HepG2 (cell line): ENCODE results near the gene RNU1-2. TPM values are rescaled to one million over a fixed set of nuclear protein-coding genes. Genes with fewer than 3 reads are reported as not detected.

Source experiments
- ATAC-seq: fragments of 200-7000 bp; cut with Tn5 transposase; 3 replicates; pipeline ENCODE4 v1.9.1; 2020; ENCODE audit warnings: mild to moderate bottlenecking, moderate library complexity
- BruUV-seq: library from RNA; stranded (reverse); fragments of 400-500 nt; replicated peaks from 2 replicates; lab custom pipeline; 2021; lab: Mats Ljungman, UMichigan
- CTCF ChIA-PET: fragments of 300-600 bp; formaldehyde crosslinking; extraction: SDS; loops from one replicate; lab custom pipeline; 2021; ENCODE audit warnings: low total read pairs, inconsistent platforms, low intra/inter-chr PET ratio; lab: Yijun Ruan, JAX
- POLR2A ChIA-PET: fragments of 350-600 bp; sonication (Branson Sonifier 250); formaldehyde crosslinking; loops from one replicate; lab custom pipeline; 2020; ENCODE audit warnings: antibody characterized with exemption, inconsistent platforms; lab: Yijun Ruan, JAX
- DNase-seq: peaks from one replicate; pipeline ENCODE4 v3.0.0-alpha.2; 2015; ENCODE audit warnings: low spot score
- FAIRE-seq: peaks from 3 replicates; lab custom pipeline; 2011; peaks lifted over from hg19 to GRCh38; lab: Jason Lieb, UNC
- H2AFZ ChIP-seq: one replicate; pipeline ENCODE4 v1.6.1; 2011; ENCODE audit warnings: low read length, inconsistent platforms
- H3K27ac ChIP-seq: fragments of 300-600 bp; 3 replicates; pipeline ENCODE4 v1.8.0; 2011; ENCODE audit warnings: mixed run types, mild to moderate bottlenecking, mixed read lengths, low read length, inconsistent platforms; ENCODE audit not compliant: insufficient read depth; ENCODE audit errors: extremely low read length
- H3K27me3 ChIP-seq, 2 experiments: fragments of 200-600 bp in 1 of 2; 2 replicates in 1 of 2; 3 replicates in 1 of 2; pipeline versions ENCODE4 v1.6.0 to v1.8.0; 2011; ENCODE audit warnings: low read length in 2 of 2, mild to moderate bottlenecking in 2 of 2, moderate library complexity in 2 of 2, inconsistent platforms in 1 of 2; ENCODE audit not compliant: insufficient read depth in 2 of 2, control insufficient read depth in 1 of 2
- H3K36me3 ChIP-seq, 2 experiments: fragments of 200-600 bp in 1 of 2; replicated peaks in 1 of 2; 2 replicates in 1 of 2; 3 replicates in 1 of 2; pipeline versions ENCODE4 v1.5.1 to v1.8.0; 2011; ENCODE audit warnings: low read length in 2 of 2, inconsistent platforms in 1 of 2; ENCODE audit not compliant: insufficient read depth in 2 of 2, control insufficient read depth in 1 of 2
- H3K4me1 ChIP-seq: 2 replicates; pipeline ENCODE4 v1.5.1; 2012; ENCODE audit warnings: low read length, inconsistent platforms; ENCODE audit not compliant: insufficient read depth
- H3K4me2 ChIP-seq: 2 replicates; pipeline ENCODE4 v1.6.0; 2011; ENCODE audit warnings: low read depth, low read length, inconsistent platforms
- H3K4me3 ChIP-seq, 3 experiments: fragments of 200-600 bp in 1 of 3; sonication (generic), shearing (Covaris generic) in 1 of 3; replicated peaks in 1 of 3; 2 replicates each; pipeline ENCODE4 v1.5.1; 2011 to 2016; ENCODE audit warnings: low read length in 3 of 3, inconsistent platforms in 2 of 3, low read depth in 2 of 3, mild to moderate bottlenecking in 2 of 3, control low read depth in 1 of 3, mixed read lengths in 1 of 3; ENCODE audit not compliant: insufficient read depth in 1 of 3
- H3K79me2 ChIP-seq: one replicate; pipeline ENCODE4 v1.6.1; 2011; ENCODE audit warnings: low read length, inconsistent platforms; ENCODE audit not compliant: insufficient read depth
- H3K9ac ChIP-seq: 2 replicates; pipeline ENCODE4 v1.6.0; 2011; ENCODE audit warnings: mild to moderate bottlenecking, low read depth, low read length, inconsistent platforms; ENCODE audit not compliant: insufficient read depth
- H3K9me3 ChIP-seq: 2 replicates; pipeline ENCODE4 v1.5.1; 2012; ENCODE audit warnings: mild to moderate bottlenecking, low read length
- H4K20me1 ChIP-seq: 2 replicates; pipeline ENCODE4 v1.6.0; 2011; ENCODE audit warnings: inconsistent platforms, mild to moderate bottlenecking, low read length, moderate library complexity; ENCODE audit not compliant: insufficient read depth
- HDAC6 ChIP-seq: fragments of 200-600 bp; sonication (generic); IDR thresholded peaks from 2 replicates; pipeline ENCODE4 v1.7.0; 2017; ENCODE audit warnings: mild to moderate bottlenecking, antibody characterized with exemption, low read length, low read depth
- MED8 ChIP-seq: sonication (generic); formaldehyde crosslinking; IDR thresholded peaks from 2 replicates; pipeline ENCODE4 v1.8.1; 2023; ENCODE audit warnings: mild to moderate bottlenecking, missing genetic modification reagents; ENCODE audit not compliant: insufficient replicate concordance
- NR2F6 ChIP-seq, 2 experiments: IDR thresholded peaks; 2 replicates each; pipeline ENCODE4 v1.6.1; 2016; ENCODE audit warnings: antibody characterized with exemption in 1 of 2, mild to moderate bottlenecking in 1 of 2
- RBM22 ChIP-seq: fragments of 200-400 bp; formaldehyde crosslinking; optimal IDR thresholded peaks from 2 replicates; pipeline ENCODE3; 2017; ENCODE audit warnings: mild to moderate bottlenecking, low read length, moderate library complexity
- SP2 ChIP-seq: sonication (generic); formaldehyde crosslinking; IDR thresholded peaks from 2 replicates; pipeline ENCODE4 v1.5.1; 2020; ENCODE audit warnings: mild to moderate bottlenecking, missing genetic modification reagents
- ZEB1 ChIP-seq: IDR thresholded peaks from 2 replicates; pipeline ENCODE4 v1.6.1; 2012; ENCODE audit warnings: mild to moderate bottlenecking, low read depth, inconsistent platforms; ENCODE audit not compliant: insufficient replicate concordance
- ZFP62 ChIP-seq: sonication (generic); formaldehyde crosslinking; IDR thresholded peaks from 2 replicates; pipeline ENCODE4 v1.4.0; 2020; ENCODE audit warnings: missing genetic modification reagents
- ZMYM3 ChIP-seq: sonication (generic); formaldehyde crosslinking; IDR thresholded peaks from 2 replicates; pipeline ENCODE4 v1.5.1; 2020; ENCODE audit warnings: mild to moderate bottlenecking, missing genetic modification reagents
- WGBS: methylation state at CpG from one replicate; pipeline ENCODE4 v1.1.6; 2017; ENCODE audit warnings: low lambda C conversion rate; 5-methylcytosine and 5-hydroxymethylcytosine counted together
- in situ Hi-C: cut with HindIII; loops from 2 replicates; pipeline ENCODE4 v1.10.0; 2017; ENCODE audit warnings: low pct_unique_long_range_greater_than_20kb; ENCODE audit not compliant: extremely low pct_ligation_motif_present
- intact Hi-C: fragments of 100-400 bp; cut with micrococcal nuclease; formaldehyde crosslinking; loops from one replicate; pipeline ENCODE4 v1.10.0; 2022; ENCODE audit not compliant: unreplicated experiment
- polyA plus RNA-seq, 8 experiments: library from polyadenylated mRNA; depleted of rRNA in 3 of 8; stranded (reverse) in 7 of 8; unstranded in 1 of 8; fragments of >200 nt; fragmentation: Illumina TruSeq in 4 of 8; extraction: Trizol in 4 of 8; gene quantifications; 2 replicates each; pipeline versions ENCODE4 v1.2.1 to v1.2.3, GENCODE V29; 2011 to 2016; ENCODE audit warnings: low read depth in 4 of 8, missing spikeins in 1 of 8, mixed read lengths in 1 of 8; ENCODE audit not compliant: insufficient read depth in 1 of 8
- total RNA-seq, 5 experiments: library from RNA; depleted of rRNA; stranded (reverse); fragments of >200 nt; fragmentation: Illumina TruSeq; extraction: Trizol; gene quantifications; 2 replicates each; pipeline ENCODE4 v1.2.3, GENCODE V29; 2016; ENCODE audit warnings: low read depth in 1 of 5
- TF ChIP-seq, protein P1 (sequence below): sonication (generic); formaldehyde crosslinking; IDR thresholded peaks from 2 replicates; pipeline ENCODE4 v1.8.1; 2023; ENCODE audit warnings: missing genetic modification reagents, mild to moderate bottlenecking, borderline replicate concordance
- TF ChIP-seq, protein P2 (sequence below): fragments of 450-650 bp; IDR thresholded peaks from 2 replicates; pipeline ENCODE4 v1.6.1; 2016
- TF ChIP-seq, protein P3 (sequence below): sonication (generic); formaldehyde crosslinking; IDR thresholded peaks from 2 replicates; pipeline ENCODE4 v1.5.1; 2020; ENCODE audit warnings: mild to moderate bottlenecking, missing genetic modification reagents, moderate library complexity
- TF ChIP-seq, protein P4 (sequence below): sonication (generic); formaldehyde crosslinking; IDR thresholded peaks from 2 replicates; pipeline ENCODE4 v1.4.0; 2020; ENCODE audit warnings: missing genetic modification reagents

The RNU1-2 gene
- total and polyA plus RNA-seq, 2 of the 13 experiments (the other 11 are each of a cell fraction or from before 2014, with no cell fraction given), result under 0.01 to 11,018 TPM

DNA sequence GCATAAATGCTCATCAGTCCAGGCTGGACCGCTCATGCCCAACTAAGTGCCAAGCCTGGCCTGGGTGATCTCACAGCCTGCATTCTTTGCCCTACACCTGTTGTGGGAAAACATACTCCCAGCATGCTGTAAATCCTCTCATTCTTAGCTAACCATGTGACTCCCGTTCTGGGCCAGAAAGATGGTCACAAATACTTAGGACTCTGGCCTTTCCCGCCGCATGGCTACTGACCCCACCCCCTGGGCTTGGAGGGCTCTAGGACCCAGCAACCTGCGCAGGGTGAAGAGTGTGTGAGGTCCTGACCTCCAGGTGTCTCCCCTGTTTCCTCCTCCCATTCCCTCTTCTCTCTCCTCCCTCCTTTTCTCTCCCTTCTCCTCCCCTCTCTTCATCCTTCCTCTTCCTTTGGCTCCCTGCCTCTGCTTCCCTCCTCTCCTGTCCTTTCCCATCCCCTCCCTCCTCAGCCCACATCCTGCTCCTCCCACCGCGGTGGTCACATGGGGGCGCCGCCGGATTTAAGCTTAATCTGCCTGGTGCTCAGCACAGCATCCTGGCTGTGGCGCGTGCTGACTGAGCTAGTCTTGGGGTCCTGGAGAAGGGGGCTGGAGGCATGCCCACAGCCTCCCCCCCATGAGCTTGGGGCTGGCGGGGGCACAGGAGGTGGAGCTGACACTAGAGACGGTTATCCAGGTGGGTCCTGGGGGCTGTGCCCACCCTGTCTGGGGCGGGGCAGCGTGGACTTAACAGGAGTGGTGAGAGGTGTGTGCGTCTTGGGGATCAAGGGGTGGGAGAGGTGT, 25.8 kb downstream of the RNU1-2 start, which contains the start of gene CROCC:
Gene CROCC (plus strand): TSS at position 541 of the 795 bp plus-strand sequence. CDS start 88 bp downstream, at position 629.
- Histone ChIP-seq H4K20me1 (no peaks in the 10 kb centered on the region), H3K4me3 (no peak within 1 kb of the TSS; a peak in 1 of 6 replicates), H3K27ac (no peak within 1 kb of the TSS), H3K9ac (no peak within 1 kb of the TSS), H3K36me3 (no peaks in the 10 kb centered on the region), H2AFZ (no peak within 1 kb of the TSS), H3K79me2 (no peaks in the 10 kb centered on the region)
- in situ Hi-C loops, result no loop called here
- WGBS, result 48% methylated on average over 14 of the region's 17 CpGs
- POLR2A ChIA-PET, result no interaction called here
- TF ChIP-seq, protein P1, sequence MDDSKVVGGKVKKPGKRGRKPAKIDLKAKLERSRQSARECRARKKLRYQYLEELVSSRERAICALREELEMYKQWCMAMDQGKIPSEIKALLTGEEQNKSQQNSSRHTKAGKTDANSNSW (CRISPR knock-in tag), result no peak
- TF ChIP-seq HDAC6 (no peak), RBM22 (no peak), ZMYM3 (peak; percentile 51; the same call in 1 of the 2 replicates), ZEB1 (no peak), ZFP62 (CRISPR knock-in tag) (no peak), MED8 (CRISPR knock-in tag) (no peak), NR2F6 (IDR thresholded peaks at IDR 0.05) (0 out of 2 replicates have a peak, but pooled peaks have one; percentile 35), NR2F6 (CRISPR knock-in tag; IDR thresholded peaks at IDR 0.05) (0 out of 2 replicates have a peak, but pooled peaks have one; percentile 26), SP2 (CRISPR knock-in tag) (no peak)
- TF ChIP-seq, protein P2, sequence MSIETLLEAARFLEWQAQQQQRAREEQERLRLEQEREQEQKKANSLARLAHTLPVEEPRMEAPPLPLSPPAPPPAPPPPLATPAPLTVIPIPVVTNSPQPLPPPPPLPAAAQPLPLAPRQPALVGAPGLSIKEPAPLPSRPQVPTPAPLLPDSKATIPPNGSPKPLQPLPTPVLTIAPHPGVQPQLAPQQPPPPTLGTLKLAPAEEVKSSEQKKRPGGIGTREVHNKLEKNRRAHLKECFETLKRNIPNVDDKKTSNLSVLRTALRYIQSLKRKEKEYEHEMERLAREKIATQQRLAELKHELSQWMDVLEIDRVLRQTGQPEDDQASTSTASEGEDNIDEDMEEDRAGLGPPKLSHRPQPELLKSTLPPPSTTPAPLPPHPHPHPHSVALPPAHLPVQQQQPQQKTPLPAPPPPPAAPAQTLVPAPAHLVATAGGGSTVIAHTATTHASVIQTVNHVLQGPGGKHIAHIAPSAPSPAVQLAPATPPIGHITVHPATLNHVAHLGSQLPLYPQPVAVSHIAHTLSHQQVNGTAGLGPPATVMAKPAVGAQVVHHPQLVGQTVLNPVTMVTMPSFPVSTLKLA, result peak; percentile 55
- TF ChIP-seq, protein P3, sequence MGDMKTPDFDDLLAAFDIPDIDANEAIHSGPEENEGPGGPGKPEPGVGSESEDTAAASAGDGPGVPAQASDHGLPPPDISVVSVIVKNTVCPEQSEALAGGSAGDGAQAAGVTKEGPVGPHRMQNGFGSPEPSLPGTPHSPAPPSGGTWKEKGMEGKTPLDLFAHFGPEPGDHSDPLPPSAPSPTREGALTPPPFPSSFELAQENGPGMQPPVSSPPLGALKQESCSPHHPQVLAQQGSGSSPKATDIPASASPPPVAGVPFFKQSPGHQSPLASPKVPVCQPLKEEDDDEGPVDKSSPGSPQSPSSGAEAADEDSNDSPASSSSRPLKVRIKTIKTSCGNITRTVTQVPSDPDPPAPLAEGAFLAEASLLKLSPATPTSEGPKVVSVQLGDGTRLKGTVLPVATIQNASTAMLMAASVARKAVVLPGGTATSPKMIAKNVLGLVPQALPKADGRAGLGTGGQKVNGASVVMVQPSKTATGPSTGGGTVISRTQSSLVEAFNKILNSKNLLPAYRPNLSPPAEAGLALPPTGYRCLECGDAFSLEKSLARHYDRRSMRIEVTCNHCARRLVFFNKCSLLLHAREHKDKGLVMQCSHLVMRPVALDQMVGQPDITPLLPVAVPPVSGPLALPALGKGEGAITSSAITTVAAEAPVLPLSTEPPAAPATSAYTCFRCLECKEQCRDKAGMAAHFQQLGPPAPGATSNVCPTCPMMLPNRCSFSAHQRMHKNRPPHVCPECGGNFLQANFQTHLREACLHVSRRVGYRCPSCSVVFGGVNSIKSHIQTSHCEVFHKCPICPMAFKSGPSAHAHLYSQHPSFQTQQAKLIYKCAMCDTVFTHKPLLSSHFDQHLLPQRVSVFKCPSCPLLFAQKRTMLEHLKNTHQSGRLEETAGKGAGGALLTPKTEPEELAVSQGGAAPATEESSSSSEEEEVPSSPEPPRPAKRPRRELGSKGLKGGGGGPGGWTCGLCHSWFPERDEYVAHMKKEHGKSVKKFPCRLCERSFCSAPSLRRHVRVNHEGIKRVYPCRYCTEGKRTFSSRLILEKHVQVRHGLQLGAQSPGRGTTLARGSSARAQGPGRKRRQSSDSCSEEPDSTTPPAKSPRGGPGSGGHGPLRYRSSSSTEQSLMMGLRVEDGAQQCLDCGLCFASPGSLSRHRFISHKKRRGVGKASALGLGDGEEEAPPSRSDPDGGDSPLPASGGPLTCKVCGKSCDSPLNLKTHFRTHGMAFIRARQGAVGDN (CRISPR knock-in tag), result peak; percentile 7; the same call in 1 of the 2 replicates
- TF ChIP-seq, protein P4, sequence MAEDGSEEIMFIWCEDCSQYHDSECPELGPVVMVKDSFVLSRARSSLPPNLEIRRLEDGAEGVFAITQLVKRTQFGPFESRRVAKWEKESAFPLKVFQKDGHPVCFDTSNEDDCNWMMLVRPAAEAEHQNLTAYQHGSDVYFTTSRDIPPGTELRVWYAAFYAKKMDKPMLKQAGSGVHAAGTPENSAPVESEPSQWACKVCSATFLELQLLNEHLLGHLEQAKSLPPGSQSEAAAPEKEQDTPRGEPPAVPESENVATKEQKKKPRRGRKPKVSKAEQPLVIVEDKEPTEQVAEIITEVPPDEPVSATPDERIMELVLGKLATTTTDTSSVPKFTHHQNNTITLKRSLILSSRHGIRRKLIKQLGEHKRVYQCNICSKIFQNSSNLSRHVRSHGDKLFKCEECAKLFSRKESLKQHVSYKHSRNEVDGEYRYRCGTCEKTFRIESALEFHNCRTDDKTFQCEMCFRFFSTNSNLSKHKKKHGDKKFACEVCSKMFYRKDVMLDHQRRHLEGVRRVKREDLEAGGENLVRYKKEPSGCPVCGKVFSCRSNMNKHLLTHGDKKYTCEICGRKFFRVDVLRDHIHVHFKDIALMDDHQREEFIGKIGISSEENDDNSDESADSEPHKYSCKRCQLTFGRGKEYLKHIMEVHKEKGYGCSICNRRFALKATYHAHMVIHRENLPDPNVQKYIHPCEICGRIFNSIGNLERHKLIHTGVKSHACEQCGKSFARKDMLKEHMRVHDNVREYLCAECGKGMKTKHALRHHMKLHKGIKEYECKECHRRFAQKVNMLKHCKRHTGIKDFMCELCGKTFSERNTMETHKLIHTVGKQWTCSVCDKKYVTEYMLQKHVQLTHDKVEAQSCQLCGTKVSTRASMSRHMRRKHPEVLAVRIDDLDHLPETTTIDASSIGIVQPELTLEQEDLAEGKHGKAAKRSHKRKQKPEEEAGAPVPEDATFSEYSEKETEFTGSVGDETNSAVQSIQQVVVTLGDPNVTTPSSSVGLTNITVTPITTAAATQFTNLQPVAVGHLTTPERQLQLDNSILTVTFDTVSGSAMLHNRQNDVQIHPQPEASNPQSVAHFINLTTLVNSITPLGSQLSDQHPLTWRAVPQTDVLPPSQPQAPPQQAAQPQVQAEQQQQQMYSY (CRISPR knock-in tag), result no peak
- TF ChIP-seq, all 625 proteins: peak for 4
- BruUV-seq, result no TSS peak
- ATAC-seq (peak; percentile 30; the same call in 1 of the 3 replicates), FAIRE-seq (no peak), DNase-seq (no peak)
- Histone ChIP-seq H3K9me3 (no peaks in the 10 kb centered on the region), H3K4me2 (peak within 1 kb of the TSS; percentile 29; the same call in 1 of the 2 replicates), H3K4me1 (peaks cover 8% of the 10 kb centered on the region; the same call in 1 of the 2 replicates), H3K27me3 (no peaks in the 10 kb centered on the region; a peak in 2 of 5 replicates)
- CTCF ChIA-PET, result no interaction called here
- intact Hi-C loops, result no loop called here
